Mucosa of rectum (tissue), 2 donors: ENCODE results near the gene PACS2.
A peak's percentile ranks its signal among the peaks of the same experiment; 100 is the strongest.

Experiments used
- H3K27ac ChIP-seq, 2 donors: one replicate each; pipeline ENCODE4 v1.7.0; 2013; ENCODE audit warnings: inconsistent platforms in 2 of 2, low read depth in 2 of 2, low read length in 2 of 2
- H3K27me3 ChIP-seq, 2 donors: one replicate each; pipeline ENCODE4 v1.7.0; 2013; ENCODE audit warnings: low read length in 2 of 2; ENCODE audit not compliant: control insufficient read depth in 2 of 2, insufficient read depth in 2 of 2
- H3K36me3 ChIP-seq, 2 donors: one replicate each; pipeline ENCODE4 v1.7.0; 2013; ENCODE audit warnings: low read length in 2 of 2; ENCODE audit not compliant: control insufficient read depth in 2 of 2, insufficient read depth in 2 of 2
- H3K4me1 ChIP-seq, 2 donors: one replicate each; pipeline ENCODE4 v1.7.0; 2013; ENCODE audit warnings: low read length in 2 of 2, mild to moderate bottlenecking in 1 of 2; ENCODE audit not compliant: control insufficient read depth in 2 of 2, insufficient read depth in 2 of 2
- H3K4me3 ChIP-seq, 2 donors: one replicate each; pipeline ENCODE4 v1.7.0; 2013; ENCODE audit warnings: low read length in 2 of 2
- H3K9ac ChIP-seq, 2 donors: one replicate each; pipeline ENCODE4 v1.7.0; 2013; ENCODE audit warnings: low read length in 2 of 2, low read depth in 1 of 2, mild to moderate bottlenecking in 1 of 2
- H3K9me3 ChIP-seq, 2 donors: one replicate each; pipeline ENCODE4 v1.7.0; 2013; ENCODE audit warnings: low read length in 2 of 2; ENCODE audit not compliant: control insufficient read depth in 2 of 2
- donor health status: healthy.
- donor health status: Normal muscosa, but diverticular disease.

Gene PACS2

DNA sequence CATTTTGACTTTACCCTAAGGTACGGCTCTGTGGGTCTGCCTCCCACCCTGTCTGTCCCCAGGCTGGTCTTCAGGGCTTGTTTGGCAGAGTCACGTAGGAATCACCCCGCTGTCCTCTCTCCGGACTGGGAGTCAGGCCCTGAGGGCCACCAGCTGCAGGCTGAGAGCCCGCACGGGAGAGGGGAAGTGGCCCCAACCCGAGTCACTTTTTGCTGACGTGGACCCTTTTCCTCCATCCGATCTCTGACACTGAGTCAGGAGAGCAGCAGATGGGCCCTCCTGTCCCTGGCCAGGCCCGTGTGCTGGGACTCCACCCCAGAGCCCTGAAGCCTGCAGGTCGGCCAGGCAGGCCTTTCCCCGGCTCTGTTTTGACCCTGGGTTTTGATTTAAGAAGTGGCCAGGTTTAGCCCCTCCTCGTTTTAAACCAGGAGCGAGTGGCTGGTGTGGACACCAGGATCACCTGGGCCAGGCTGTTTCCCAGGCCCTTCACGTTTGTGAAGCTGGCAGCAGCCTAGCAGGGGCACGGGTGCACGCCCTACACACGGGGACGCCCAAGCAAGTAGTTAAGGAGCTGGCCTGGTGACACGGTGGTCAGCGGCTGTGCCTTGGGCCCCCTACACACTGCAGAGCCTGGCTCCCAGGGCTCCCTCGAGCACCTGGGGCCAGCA lies 71.3 kb downstream of the PACS2 start:
- Histone ChIP-seq H3K9ac (no peak overlapping the region), H3K4me3 (no peak overlapping the region), H3K27me3 (no peaks in the 10 kb centered on the region), H3K27ac (peak overlapping the region in 1 of 2 donors; percentile 4), H3K9me3 (no peaks in the 10 kb centered on the region), H3K4me1 (peaks cover 0 to 3% of the 10 kb centered on the region in 2 donors), H3K36me3 (peaks cover 12 to 18% of the 10 kb centered on the region in 2 donors)

DNA sequence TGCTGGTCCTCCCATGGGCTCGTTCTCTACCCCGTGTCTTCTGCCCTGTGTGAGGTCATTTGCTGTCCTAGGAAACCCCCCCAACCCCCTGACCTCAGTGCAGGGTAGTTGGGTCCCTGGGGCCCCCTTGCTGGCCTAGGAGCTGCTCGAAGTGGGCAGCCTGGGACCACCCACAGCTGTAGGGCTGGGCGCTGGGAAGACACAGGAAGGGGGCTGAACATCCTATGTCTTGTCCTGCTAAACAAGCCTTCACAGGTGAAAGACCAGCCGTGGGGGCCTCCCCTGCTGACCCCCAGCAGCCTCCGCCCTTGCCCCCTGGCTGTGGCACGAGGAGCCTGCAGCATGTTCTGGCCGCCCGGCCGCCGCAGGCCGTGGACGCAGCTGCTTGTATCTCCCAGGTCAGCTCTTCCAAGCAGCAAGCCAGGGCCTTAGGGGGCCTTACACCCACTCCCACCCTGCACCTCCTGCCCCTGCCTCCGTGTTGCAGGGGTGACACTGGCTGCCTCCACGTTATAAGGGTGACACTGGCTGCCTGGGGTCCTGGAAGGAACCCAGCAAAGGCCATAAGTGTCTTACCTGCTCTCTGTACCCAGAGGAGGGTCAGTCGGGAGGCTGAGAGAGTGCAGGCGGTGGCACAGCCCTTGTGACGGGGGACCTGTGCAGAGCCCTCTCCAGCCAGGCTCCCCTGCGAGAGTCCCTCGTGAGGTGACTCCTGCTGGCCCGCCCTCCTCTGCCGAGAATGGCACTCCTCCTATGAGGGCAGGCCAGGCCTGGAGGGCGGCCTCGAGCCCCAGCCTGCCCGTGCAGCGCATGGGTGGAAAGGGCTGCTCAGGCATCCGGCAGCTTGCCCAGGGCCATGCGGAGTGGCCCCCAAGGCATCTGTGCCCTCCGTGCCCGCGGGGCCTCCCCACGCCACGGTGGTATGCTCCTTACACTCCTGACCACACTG lies 72.3 kb downstream of the PACS2 start:
- Histone ChIP-seq H3K9me3 (no peaks in the 10 kb centered on the region), H3K36me3 (peaks cover 12 to 18% of the 10 kb centered on the region in 2 donors), H3K9ac (no peak overlapping the region), H3K27me3 (no peaks in the 10 kb centered on the region), H3K4me3 (no peak overlapping the region), H3K4me1 (peaks cover 0 to 3% of the 10 kb centered on the region in 2 donors), H3K27ac (no peak overlapping the region)

DNA sequence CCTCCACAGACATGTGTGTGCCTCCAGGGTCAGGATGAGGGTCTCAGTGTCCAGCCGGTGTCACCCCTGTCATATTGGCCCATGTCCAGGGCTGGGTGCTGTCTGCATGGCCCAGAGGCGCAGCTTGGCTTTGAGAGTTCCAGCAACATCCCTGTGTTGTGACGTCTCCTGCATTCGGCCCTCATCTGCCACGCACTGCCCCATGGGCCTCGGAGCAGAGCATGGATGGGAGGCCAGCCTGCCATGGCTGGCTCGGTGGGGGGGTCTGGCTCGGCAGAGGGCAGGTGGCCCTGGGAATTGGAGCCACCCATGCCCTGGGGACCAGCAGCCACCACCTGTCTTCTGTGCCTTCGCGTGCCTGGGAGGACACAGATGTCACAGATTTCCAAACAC lies 73.0 kb downstream of the PACS2 start:
- Histone ChIP-seq H3K4me1 (peaks cover 0 to 3% of the 10 kb centered on the region in 2 donors), H3K9ac (no peak overlapping the region), H3K27me3 (no peaks in the 10 kb centered on the region), H3K4me3 (no peak overlapping the region), H3K36me3 (peaks cover 11 to 14% of the 10 kb centered on the region in 2 donors), H3K27ac (no peak overlapping the region), H3K9me3 (no peaks in the 10 kb centered on the region)

DNA sequence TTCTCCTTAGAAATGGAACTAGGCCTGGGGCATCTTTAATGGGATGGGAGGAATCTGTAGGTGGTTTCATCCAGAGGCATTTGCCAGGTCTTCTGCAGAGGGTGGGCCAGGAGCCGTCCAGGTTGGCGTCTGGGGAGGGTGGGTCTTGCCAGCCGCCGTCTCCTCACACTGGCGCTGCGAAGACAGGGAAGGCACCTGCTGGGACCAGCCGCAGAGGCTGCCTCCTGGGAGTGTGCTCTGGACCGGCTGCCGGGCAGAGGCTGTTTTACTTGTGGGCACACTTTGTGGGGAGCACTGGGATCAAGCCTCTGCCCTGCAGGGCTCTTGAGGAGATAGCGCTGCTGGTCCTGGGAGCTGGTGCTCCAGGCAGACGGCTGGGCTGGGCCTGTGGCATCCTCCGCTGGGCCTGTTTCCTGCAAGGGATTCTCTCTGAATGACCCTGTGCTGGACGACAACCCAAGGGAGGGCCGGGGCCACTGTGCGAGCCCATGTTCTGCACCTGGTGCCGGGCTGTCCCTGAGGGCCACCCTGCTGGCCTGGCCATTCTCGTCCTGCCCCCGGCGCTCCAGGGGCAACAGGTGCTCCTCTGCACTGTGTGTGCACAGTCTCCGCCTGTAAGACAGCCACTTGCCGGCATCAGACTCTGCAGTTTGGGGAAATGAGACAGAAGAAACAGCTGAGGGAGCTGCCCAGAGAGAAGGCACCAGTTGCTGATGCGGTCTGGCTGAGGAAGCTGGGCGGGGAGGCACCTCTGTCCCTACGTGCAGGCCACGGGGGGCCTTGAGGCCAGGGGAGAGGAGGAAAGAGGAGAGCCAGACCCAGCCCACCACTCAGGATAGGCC lies 73.8 kb downstream of the PACS2 start:
- H3K9ac ChIP-seq: no peak overlapping the region
- peaks cover 5 to 7% of the 10 kb centered on the region in 2 donors for H3K36me3 ChIP-seq
- H3K4me1 ChIP-seq: peaks cover 0 to 3% of the 10 kb centered on the region in 2 donors
- H3K27ac ChIP-seq: peak overlapping the region in 1 of 2 donors; percentile 38
- H3K9me3 ChIP-seq: no peaks in the 10 kb centered on the region
- no peak overlapping the region for H3K4me3 ChIP-seq
- no peaks in the 10 kb centered on the region for H3K27me3 ChIP-seq

DNA sequence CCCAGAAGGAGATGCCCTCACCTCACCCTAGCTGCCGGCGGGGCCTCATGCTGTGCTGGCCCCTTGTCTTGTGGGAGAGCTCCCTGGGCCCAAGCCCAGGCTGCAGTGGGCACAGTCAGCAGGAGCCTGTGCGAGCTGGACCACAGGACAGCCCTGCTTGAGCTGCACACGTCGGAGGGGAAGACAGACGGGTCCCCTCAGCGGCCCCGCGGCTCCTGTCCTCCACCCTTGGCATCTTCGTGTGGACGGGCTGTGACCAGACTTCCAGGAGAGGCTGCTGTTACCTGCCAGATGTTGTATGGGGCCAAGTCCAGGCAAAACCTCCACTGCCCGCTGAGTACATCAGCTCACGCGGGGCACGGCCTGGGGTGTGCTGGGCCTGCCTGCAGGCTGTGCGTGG lies 74.4 kb downstream of the PACS2 start:
- peaks cover 5 to 7% of the 10 kb centered on the region in 2 donors for H3K36me3 ChIP-seq
- no peak overlapping the region for H3K9ac ChIP-seq

DNA sequence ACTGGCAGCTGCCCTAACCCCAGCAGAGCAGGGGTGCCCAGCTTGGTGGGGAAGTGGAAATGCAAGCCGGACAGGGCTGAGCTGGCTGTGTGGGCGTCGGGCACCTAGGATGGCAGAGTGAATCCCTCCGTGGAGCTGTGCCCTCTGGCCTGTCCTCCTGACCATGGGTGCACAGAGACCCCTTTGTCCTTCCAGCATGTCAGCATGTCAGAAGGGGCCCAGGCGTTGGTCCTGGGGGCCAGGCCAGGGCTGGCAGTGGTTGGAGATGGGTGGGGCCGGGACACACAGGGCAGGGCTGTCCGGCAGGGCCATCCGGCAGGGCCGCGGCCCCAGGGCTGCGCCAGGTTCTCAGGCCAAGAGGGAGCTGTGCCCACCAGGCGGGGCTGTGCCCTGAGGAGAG lies 75.0 kb downstream of the PACS2 start:
- H3K4me1 ChIP-seq: peaks cover 0 to 3% of the 10 kb centered on the region in 2 donors
- no peaks in the 10 kb centered on the region for H3K27me3 ChIP-seq
- H3K9me3 ChIP-seq: no peaks in the 10 kb centered on the region
- H3K27ac ChIP-seq: peak overlapping the region in 1 of 2 donors; percentile 65
- no peak overlapping the region for H3K4me3 ChIP-seq
- H3K9ac ChIP-seq: no peak overlapping the region
- peaks cover 5 to 7% of the 10 kb centered on the region in 2 donors for H3K36me3 ChIP-seq

More for the DNA sequence above, 74.4 kb downstream of the PACS2 start:
- Histone ChIP-seq H3K27me3 (no peaks in the 10 kb centered on the region), H3K4me3 (no peak overlapping the region), H3K4me1 (peaks cover 0 to 3% of the 10 kb centered on the region in 2 donors), H3K27ac (peak overlapping the region in 1 of 2 donors; percentile 65), H3K9me3 (no peaks in the 10 kb centered on the region)

DNA sequence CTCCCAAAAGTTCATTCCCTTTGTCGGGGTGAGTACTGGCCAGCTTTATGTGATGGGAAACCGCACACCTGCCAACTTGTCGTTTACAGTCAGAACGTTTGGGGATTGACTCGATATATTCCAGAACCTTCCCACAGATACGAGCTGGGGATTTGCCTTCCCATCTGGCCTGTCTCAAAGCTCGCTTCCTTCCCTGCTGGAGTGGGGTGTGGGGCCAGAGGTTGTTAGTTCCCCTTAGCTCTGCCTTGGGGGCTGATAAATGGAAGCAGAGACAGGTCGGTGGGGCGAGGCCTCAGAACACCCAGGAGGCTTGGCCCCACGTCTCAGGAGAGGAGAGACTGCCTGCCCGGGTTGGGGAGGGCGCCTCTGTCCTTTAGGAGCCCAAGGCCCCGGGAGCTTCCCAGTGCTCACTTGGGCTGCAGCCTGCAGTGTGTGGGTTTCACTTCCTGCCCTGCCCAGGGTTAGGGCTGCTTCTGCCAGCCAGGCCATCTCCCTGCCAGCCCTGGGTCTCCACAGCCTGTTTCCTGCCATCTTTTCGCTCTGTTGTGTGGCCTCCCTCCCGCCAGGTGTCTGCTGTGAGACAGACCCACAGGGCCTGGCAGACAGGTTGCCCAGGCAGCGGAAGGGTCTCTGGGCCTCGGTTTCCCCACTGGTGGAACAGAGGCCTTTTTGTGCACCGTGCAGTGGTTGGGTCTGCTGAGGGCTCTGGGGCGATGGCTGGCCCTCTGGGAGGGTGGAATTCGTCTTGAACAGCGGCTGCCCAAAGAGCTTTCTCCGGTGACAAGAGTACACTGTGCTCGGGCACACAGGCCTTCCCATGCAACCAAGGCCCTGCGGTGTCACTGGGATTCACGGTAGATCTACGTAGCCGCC lies 75.7 kb downstream of the PACS2 start:
- H3K27ac ChIP-seq: peak overlapping the region in 1 of 2 donors; percentile 65
- H3K9me3 ChIP-seq: no peaks in the 10 kb centered on the region
- H3K4me1 ChIP-seq: peaks cover 0 to 3% of the 10 kb centered on the region in 2 donors
- H3K4me3 ChIP-seq: no peak overlapping the region
- H3K27me3 ChIP-seq: no peaks in the 10 kb centered on the region
- peaks cover 2 to 5% of the 10 kb centered on the region in 2 donors for H3K36me3 ChIP-seq
- no peak overlapping the region for H3K9ac ChIP-seq

DNA sequence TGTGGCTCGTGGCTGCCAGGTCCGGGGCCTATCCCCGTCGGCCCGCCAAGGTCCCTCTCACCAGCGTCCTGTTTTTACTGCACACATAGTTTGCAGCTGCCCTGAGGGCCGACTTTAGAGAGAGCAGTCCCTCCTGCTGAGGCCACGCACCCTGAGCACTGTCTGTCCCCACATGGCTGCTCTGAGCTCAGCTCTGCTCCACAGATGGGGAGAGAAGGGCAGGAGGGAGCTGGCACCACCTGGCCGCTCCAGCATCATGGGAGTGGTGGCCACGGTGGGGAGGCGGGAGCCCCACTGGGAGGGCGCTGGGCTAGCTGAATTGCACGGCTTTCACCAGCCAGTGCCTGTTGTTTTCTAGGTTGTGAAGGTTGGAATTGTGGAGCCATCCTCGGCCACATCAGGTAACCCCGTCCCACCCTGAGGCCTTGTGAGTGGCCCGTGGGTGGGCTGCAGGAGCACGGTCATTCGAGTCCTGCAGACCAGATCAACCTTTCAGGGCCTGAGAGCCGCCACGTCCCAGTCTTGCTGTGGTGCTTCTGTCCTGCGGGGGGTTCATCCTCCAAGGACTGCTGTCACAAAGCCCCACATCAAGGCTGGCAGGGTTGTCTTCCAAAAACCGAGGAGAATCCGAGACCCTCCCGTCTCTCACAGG lies 76.4 kb downstream of the PACS2 start:
- no peak overlapping the region for H3K27ac ChIP-seq
- no peaks in the 10 kb centered on the region for H3K9me3 ChIP-seq
- H3K9ac ChIP-seq: no peak overlapping the region
- H3K4me1 ChIP-seq: peaks cover 0 to 3% of the 10 kb centered on the region in 2 donors
- H3K27me3 ChIP-seq: no peaks in the 10 kb centered on the region
- no peak overlapping the region for H3K4me3 ChIP-seq
- peaks cover 2 to 5% of the 10 kb centered on the region in 2 donors for H3K36me3 ChIP-seq

DNA sequence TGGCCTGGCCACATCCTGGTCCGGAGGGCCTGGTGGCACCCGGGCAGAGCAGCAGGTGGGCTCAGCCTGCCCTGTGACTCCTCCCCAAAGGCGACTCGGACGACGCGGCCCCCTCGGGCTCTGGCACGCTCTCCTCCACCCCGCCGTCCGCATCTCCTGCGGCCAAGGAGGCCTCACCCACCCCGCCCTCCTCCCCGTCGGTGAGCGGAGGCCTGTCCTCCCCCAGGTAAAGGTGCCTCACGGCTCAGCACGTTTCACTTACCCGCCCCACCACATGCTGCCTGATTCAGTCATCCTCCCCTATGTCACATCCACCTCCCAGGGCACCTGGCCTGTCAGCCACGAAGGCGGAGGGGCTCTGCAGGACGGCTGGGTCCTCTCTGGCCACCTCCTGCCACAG lies 77.0 kb downstream of the PACS2 start:
- peaks cover 0 to 3% of the 10 kb centered on the region in 2 donors for H3K4me1 ChIP-seq
- no peak overlapping the region for H3K4me3 ChIP-seq
- H3K27ac ChIP-seq: no peak overlapping the region
- H3K27me3 ChIP-seq: no peaks in the 10 kb centered on the region
- no peak overlapping the region for H3K9ac ChIP-seq
- H3K9me3 ChIP-seq: no peaks in the 10 kb centered on the region
- H3K36me3 ChIP-seq: peaks cover 2 to 5% of the 10 kb centered on the region in 2 donors
